ENCODE measurements around the gene ZNF532. TPM values are rescaled to one million over a fixed set of nuclear protein-coding genes. Genes with fewer than 3 reads are reported as not detected.

ZNF532 gene
- total RNA-seq, 1 experiment from 2014 or later, result 21.1 TPM

DNA sequence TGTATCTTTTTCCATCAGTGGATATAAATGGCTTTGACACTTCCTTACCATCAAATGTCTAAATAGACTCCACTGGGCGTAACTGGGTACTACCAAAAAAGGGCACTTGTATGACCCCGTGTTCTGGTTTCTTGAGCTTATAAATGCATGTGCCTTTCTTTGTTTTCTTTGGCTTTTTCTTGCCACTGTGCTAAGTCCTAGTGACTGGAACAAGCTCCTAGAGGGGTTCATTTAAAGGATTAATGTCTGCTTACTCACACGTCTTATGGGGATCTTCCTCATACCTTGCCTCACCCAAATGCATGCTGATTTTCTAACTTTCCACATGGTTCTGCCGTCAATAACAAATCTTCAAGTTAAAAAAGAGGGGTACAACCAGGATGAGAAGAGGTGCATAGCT lies 19.8 kb upstream of the ZNF532 start:
- no peaks in the 10 kb centered on the region for H4K20me1 ChIP-seq (ENCODE audit: insufficient read depth)
- H3F3A ChIP-seq (ENCODE audit: insufficient read depth, low read depth), result peaks cover 13% of the 10 kb centered on the region
- H3K4me2 ChIP-seq, result no peak overlapping the region
- intact Hi-C loops (cut with micrococcal nuclease; ENCODE audit: unreplicated experiment), result no loop called here
- ChIA-PET POLR2A (ENCODE audit: unreplicated experiment) (no interaction called here), CTCF (no interaction called here)
- H3K4me3 ChIP-seq, result no peak overlapping the region
- no peaks in the 10 kb centered on the region for H3K27me3 ChIP-seq (ENCODE audit: insufficient read depth, low read depth)
- H3K36me3 ChIP-seq (ENCODE audit: low read depth), result no peaks in the 10 kb centered on the region
- H2AFZ ChIP-seq, result no peak overlapping the region
- H3K79me2 ChIP-seq (ENCODE audit: low read depth), result no peaks in the 10 kb centered on the region
- BruUV-seq (replicated peaks), result no TSS peak
- no peak for DNase-seq
- no peak overlapping the region for H3K27ac ChIP-seq
- no peaks in the 10 kb centered on the region for H3K9me3 ChIP-seq (ENCODE audit: insufficient read depth, low read depth)
- no peaks in the 10 kb centered on the region; the same call in 1 of the 2 replicates for H3K4me1 ChIP-seq (replicated peaks; ENCODE audit: insufficient read depth)
- TF ChIP-seq, protein P1, sequence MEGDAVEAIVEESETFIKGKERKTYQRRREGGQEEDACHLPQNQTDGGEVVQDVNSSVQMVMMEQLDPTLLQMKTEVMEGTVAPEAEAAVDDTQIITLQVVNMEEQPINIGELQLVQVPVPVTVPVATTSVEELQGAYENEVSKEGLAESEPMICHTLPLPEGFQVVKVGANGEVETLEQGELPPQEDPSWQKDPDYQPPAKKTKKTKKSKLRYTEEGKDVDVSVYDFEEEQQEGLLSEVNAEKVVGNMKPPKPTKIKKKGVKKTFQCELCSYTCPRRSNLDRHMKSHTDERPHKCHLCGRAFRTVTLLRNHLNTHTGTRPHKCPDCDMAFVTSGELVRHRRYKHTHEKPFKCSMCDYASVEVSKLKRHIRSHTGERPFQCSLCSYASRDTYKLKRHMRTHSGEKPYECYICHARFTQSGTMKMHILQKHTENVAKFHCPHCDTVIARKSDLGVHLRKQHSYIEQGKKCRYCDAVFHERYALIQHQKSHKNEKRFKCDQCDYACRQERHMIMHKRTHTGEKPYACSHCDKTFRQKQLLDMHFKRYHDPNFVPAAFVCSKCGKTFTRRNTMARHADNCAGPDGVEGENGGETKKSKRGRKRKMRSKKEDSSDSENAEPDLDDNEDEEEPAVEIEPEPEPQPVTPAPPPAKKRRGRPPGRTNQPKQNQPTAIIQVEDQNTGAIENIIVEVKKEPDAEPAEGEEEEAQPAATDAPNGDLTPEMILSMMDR (conservative IDR thresholded peaks at IDR 0.05), result no peak
- no peak for TF ChIP-seq EZH2 (IDR thresholded peaks at IDR 0.05; ENCODE audit: low read depth)
- no peaks in the 10 kb centered on the region for H3K9me2 ChIP-seq (ENCODE audit: insufficient read depth)

DNA sequence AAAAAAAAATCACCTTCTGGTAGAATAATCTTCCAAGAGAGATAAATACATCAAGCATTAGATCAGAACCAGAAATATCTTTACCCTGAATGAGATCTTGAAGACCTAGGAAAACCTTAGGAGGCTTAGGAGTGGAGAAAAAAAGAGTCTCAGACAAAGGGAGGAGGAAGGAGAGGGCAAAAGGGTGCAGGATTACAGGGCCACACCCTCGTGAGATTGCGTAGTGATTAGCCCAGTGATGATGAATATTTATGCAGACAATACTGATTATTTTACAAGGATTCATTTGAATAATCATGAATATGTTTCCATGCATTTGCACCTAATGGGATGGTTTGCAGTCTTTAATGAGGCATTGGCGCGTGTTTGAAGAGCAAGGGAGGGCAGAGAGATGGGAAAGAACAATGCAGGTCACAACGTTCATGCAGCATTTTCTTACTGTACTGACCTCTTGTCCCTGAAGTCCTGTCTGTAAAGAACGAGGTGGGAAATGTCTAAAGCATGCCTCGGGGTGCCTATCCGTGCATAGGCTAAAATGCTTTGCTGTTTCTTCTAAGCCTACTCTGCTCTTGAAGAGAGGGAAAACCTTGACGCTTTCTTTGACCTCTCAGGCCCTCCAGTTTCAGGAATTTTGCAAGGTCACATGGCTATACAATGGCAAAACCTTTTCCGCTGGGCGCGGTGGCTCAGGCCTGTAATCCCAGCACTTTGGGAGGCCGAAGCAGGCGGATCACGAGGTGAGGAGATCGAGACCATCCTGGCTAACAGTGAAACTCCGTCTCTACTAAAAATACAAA lies 18.6 kb upstream of the ZNF532 start:
- ChIA-PET POLR2A (ENCODE audit: unreplicated experiment) (no interaction called here), CTCF (no interaction called here)
- Histone ChIP-seq H3F3A (ENCODE audit: insufficient read depth, low read depth) (peaks cover 22% of the 10 kb centered on the region), H3K9me2 (ENCODE audit: insufficient read depth) (no peaks in the 10 kb centered on the region), H3K27me3 (ENCODE audit: insufficient read depth, low read depth) (no peaks in the 10 kb centered on the region), H3K79me2 (ENCODE audit: low read depth) (no peaks in the 10 kb centered on the region), H2AFZ (no peak overlapping the region), H3K27ac (no peak overlapping the region), H4K20me1 (ENCODE audit: insufficient read depth) (no peaks in the 10 kb centered on the region), H3K4me1 (replicated peaks; ENCODE audit: insufficient read depth) (peaks cover 8% of the 10 kb centered on the region), H3K4me3 (no peak overlapping the region), H3K9me3 (ENCODE audit: insufficient read depth, low read depth) (no peaks in the 10 kb centered on the region), H3K36me3 (ENCODE audit: low read depth) (no peaks in the 10 kb centered on the region), H3K4me2 (no peak overlapping the region)
- no peak for TF ChIP-seq EZH2 (IDR thresholded peaks at IDR 0.05; ENCODE audit: low read depth)
- TF ChIP-seq, protein P1 (conservative IDR thresholded peaks at IDR 0.05), result no peak
- intact Hi-C loops (cut with micrococcal nuclease; ENCODE audit: unreplicated experiment), result no loop called here
- BruUV-seq (replicated peaks), result no TSS peak
- no peak for DNase-seq

DNA sequence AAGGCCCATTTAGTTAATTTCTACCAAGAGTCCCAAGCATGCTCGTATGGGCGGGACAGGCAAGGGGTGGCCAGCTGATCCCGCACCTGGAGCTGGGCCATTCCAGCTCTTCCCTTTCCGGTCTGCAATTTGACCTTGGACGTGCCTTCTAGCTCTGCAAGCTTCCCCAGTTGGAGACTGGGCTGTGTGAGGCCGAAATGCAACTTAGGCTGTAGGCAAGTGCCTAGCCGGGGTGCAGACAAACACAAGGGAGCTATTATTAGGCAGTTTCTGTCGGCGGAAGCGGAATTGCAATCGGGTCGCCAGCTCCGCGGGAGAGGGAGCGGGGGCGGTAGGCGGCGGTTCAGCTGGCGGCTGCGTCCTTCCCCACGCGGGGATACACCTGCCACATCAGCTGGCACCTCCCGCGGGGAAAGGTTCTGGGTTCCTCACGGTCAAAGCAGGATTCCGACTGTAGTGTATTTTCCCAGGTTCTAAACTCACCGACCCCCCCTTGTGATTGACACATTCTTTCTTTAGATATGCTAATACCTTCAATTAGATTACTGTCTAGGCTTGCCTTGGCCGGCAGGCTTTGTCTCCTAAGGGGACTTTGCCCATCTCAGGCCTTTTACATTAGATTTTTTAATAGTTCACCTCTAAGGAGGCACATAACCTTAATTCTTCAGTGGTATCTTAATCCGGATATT lies 17.1 kb upstream of the ZNF532 start:
- peaks cover 10% of the 10 kb centered on the region for H3K4me1 ChIP-seq (replicated peaks; ENCODE audit: insufficient read depth)
- POLR2A ChIA-PET (ENCODE audit: unreplicated experiment), result no interaction called here
- BruUV-seq (replicated peaks), result no TSS peak
- H3K9me3 ChIP-seq (ENCODE audit: insufficient read depth, low read depth), result no peaks in the 10 kb centered on the region
- H3K27me3 ChIP-seq (ENCODE audit: insufficient read depth, low read depth), result no peaks in the 10 kb centered on the region
- no peaks in the 10 kb centered on the region for H3K9me2 ChIP-seq (ENCODE audit: insufficient read depth)
- intact Hi-C loops (cut with micrococcal nuclease; ENCODE audit: unreplicated experiment), result no loop called here
- no peaks in the 10 kb centered on the region for H3K79me2 ChIP-seq (ENCODE audit: low read depth)
- no peak overlapping the region for H2AFZ ChIP-seq
- no peaks in the 10 kb centered on the region for H3K36me3 ChIP-seq (ENCODE audit: low read depth)
- no peak overlapping the region for H3K4me2 ChIP-seq
- no peaks in the 10 kb centered on the region for H4K20me1 ChIP-seq (ENCODE audit: insufficient read depth)
- H3K4me3 ChIP-seq, result no peak overlapping the region
- TF ChIP-seq, protein P1 (conservative IDR thresholded peaks at IDR 0.05), result no peak
- no peak for TF ChIP-seq EZH2 (IDR thresholded peaks at IDR 0.05; ENCODE audit: low read depth)
- CTCF ChIA-PET, result no interaction called here
- no peak for DNase-seq
- no peak overlapping the region for H3K27ac ChIP-seq
- H3F3A ChIP-seq (ENCODE audit: insufficient read depth, low read depth), result peaks cover 22% of the 10 kb centered on the region
